Measurements from ENCODE around the gene ENPEP.
A peak's percentile ranks its signal among the peaks of the same experiment; 100 is the strongest.
"Not testable (repeated sequence)": the region's sequence is repeated elsewhere in the genome, so short reads cannot be mapped to it uniquely, and the experiment has no call there.

Gene ENPEP

GRCh38 chr4:110520886-110521285 lies 44.9 kb downstream of the ENPEP start:
- DNase-seq (ENCODE audit: low read depth): no peak

GRCh38 chr4:110526589-110526988 lies 50.6 kb downstream of the ENPEP start:
- no peak for DNase-seq (ENCODE audit: low read depth)

- DNase-seq (ENCODE audit: low read depth): no peak
Observed at GRCh38 chr4:110527156-110527555, 51.2 kb downstream of the ENPEP start.

- DNase-seq (ENCODE audit: low read depth): peak; percentile 32
Observed at GRCh38 chr4:110532901-110533589, 57.1 kb downstream of the ENPEP start.

GRCh38 chr4:110533590-110533910 lies 57.6 kb downstream of the ENPEP start:
- DNase-seq (ENCODE audit: low read depth): no peak

- peak; percentile 96 for DNase-seq (ENCODE audit: low read depth)
Observed at GRCh38 chr4:110533940-110534339, 58.0 kb downstream of the ENPEP start.

GRCh38 chr4:110540581-110540980 lies 64.6 kb downstream of the ENPEP start:
- DNase-seq (ENCODE audit: low read depth): no peak

- DNase-seq (ENCODE audit: low read depth): peak; percentile 33
Observed at GRCh38 chr4:110540982-110541451, 65.1 kb downstream of the ENPEP start.

- DNase-seq (ENCODE audit: low read depth): no peak
Observed at GRCh38 chr4:110543577-110543976, 67.6 kb downstream of the ENPEP start.

GRCh38 chr4:110544594-110544993 lies 68.6 kb downstream of the ENPEP start:
- DNase-seq (ENCODE audit: low read depth): no peak

- DNase-seq (ENCODE audit: low read depth): peak; percentile 9
Observed at GRCh38 chr4:110550260-110550659, 74.3 kb downstream of the ENPEP start.

- no peak for DNase-seq (ENCODE audit: low read depth)
Observed at GRCh38 chr4:110553197-110553596, 77.2 kb downstream of the ENPEP start.

- no peak for DNase-seq (ENCODE audit: low read depth)
Observed at GRCh38 chr4:110567214-110567613, 91.3 kb downstream of the ENPEP start.

GRCh38 chr4:110576696-110577095 lies 100.7 kb downstream of the ENPEP start:
- not testable (repeated sequence) for DNase-seq (ENCODE audit: low read depth)

GRCh38 chr4:110586131-110586850 lies 110.3 kb downstream of the ENPEP start:
- DNase-seq (ENCODE audit: low read depth): peak; percentile 57

GRCh38 chr4:110587666-110588285 lies 111.8 kb downstream of the ENPEP start:
- DNase-seq (ENCODE audit: low read depth): no peak

GRCh38 chr4:110589297-110589696 lies 113.3 kb downstream of the ENPEP start:
- no peak for DNase-seq (ENCODE audit: low read depth)

GRCh38 chr4:110595583-110595982 lies 119.6 kb downstream of the ENPEP start:
- DNase-seq (ENCODE audit: low read depth): no peak

- DNase-seq (ENCODE audit: low read depth): no peak
Observed at GRCh38 chr4:110596431-110596830, 120.5 kb downstream of the ENPEP start.

GRCh38 chr4:110597582-110597981 lies 121.6 kb downstream of the ENPEP start:
- DNase-seq (ENCODE audit: low read depth): no peak

GRCh38 chr4:110602061-110602460 lies 126.1 kb downstream of the ENPEP start:
- no peak for DNase-seq (ENCODE audit: low read depth)

- no peak for DNase-seq (ENCODE audit: low read depth)
Observed at GRCh38 chr4:110605077-110605476, 129.1 kb downstream of the ENPEP start.

- no peak for DNase-seq (ENCODE audit: low read depth)
Observed at GRCh38 chr4:110609044-110609750, 133.2 kb downstream of the ENPEP start.

All from EH (cell line).